GM12874 (cell line): ENCODE results near the gene NAALADL2.

ENCODE experiments used
- TF ChIP-seq, protein P1 (sequence below): IDR thresholded peaks from 2 replicates; pipeline ENCODE4 v1.5.1; 2011; ENCODE audit warnings: low read depth, mild to moderate bottlenecking, control low read depth, low read length, moderate library complexity; ENCODE audit not compliant: insufficient read depth

Gene NAALADL2

DNA sequence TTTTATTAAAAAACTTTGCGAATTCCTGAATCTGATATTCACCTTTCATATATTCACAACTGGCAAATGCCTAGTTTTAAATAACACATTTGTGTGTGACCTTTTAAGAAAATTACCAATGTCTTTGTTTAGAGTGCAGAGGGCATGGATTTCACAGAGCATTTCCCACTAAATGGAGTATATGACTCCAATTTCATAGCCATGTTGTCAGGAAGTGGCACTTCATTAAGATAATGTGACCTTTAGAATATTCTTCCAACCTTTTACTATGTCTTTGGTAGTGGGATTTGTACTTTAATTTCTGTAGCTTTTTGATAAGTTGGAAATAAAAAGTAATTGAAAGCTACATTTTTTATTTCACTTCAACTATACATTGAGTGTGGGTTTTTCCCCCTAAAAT is 188.7 kb downstream of the NAALADL2 start:
- TF ChIP-seq, protein P1, sequence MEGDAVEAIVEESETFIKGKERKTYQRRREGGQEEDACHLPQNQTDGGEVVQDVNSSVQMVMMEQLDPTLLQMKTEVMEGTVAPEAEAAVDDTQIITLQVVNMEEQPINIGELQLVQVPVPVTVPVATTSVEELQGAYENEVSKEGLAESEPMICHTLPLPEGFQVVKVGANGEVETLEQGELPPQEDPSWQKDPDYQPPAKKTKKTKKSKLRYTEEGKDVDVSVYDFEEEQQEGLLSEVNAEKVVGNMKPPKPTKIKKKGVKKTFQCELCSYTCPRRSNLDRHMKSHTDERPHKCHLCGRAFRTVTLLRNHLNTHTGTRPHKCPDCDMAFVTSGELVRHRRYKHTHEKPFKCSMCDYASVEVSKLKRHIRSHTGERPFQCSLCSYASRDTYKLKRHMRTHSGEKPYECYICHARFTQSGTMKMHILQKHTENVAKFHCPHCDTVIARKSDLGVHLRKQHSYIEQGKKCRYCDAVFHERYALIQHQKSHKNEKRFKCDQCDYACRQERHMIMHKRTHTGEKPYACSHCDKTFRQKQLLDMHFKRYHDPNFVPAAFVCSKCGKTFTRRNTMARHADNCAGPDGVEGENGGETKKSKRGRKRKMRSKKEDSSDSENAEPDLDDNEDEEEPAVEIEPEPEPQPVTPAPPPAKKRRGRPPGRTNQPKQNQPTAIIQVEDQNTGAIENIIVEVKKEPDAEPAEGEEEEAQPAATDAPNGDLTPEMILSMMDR: no peak

DNA sequence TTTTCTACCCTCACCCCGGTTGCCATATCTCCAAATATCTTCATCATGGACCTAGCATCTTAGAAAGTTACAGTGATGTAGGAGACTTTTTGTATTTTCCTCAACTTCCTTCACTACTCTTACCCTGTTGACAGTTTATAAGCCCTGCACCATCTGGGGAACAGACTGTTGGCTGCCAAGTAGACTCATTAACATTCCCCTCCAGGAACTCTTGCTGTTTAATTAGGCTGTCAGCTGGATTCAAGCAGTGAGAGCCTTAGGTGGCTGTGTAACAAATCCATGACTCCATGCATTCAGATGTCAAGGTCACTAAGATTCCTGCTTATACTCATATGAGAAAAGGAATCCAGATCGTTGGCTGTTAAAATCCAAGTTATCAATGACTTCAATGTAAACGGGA is 198.3 kb downstream of the NAALADL2 start:
- TF ChIP-seq, protein P1: no peak

DNA sequence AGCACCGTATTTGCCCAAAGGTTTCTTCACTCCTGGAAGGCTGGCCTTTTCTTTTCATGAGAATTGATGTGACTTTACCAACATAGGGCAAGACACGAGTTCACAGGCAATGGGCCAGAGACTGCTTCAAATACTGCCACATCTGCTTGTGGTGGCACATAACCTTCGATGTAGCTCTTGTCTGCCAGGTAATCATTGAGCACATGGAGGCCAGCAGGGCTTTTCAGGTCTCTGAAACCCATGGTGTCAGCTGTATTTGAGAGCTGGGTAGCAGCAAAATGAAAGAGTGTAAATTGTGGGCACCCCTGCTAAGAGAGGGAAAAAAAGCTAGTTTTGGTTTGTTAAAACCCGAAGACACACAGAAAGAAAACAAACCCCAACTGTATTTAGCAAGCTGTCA is 200.7 kb downstream of the NAALADL2 start:
- TF ChIP-seq, protein P1: no peak

DNA sequence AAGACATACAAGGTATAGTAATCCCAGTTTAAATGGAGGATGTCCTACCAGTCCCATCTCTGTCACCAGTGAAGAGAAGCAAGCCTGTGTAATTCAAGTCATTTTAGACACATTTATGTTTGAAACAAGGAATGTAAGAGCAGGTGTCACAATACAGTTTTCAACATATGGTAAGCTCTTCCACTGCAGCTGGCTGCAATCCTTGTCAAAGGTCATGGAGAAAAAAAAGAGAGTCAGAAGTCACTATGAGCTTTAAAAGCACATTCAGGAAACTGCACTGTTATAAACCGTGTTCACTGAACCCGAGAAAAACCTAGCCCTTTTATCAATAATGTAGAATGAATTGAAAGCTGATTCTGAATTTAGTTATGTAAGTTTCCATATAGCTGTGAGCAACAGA is 206.4 kb downstream of the NAALADL2 start:
- TF ChIP-seq, protein P1: no peak

DNA sequence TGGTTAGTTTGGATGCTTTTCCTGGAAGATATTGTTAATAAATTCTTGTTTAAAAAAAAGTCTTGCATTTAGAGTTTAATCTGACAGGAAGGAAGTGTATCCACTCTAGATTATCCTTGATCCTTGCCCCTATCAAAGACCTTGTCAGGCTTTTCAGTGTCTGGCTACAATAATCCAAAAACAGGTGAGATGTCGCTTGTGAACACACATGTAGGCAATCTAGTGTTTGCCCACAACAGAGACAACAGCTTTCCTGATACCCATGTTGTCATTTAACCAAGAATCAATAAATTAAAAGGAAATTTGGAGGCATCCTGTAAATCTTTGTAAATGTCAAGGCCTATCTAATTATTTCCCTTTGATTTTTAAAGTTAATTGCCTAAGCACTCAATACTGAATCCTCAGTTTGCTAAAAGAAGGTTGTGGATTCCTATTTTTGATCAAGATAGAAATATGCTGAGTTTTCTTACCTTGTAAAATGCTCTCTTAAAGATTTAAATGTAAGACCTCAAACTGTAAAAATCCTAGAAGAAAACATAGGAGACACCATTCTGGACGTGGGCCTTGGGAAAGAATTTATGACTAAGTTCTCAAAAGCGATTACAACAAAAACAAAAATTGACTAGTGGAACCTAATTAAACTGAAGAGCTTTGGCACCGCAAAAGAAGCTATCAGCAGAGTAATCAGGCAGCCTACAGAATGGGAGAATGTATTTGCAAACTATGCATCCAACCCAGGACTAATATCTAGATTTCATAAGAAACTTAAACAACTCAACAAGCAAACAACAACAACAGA is 207.7 kb downstream of the NAALADL2 start:
- TF ChIP-seq, protein P1: no peak

DNA sequence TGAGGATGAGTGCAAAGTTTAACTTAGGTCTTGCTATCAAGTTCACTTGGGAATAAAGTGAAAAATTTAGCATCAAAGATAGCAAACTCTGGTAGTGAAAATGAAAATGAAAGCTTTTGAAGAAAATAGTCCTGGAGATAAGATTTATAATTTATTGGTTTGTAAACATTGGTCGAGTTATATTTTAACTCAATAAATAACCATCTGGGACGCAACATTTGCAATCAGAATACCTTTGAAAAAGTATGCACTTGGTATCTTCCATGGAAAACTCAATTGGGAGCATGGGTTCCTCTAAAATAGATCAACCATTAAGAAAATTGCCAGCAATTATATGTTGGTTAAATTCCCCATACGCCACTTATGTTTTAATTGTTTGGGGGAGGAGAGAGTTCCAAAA is 209.5 kb downstream of the NAALADL2 start:
- TF ChIP-seq, protein P1: no peak

DNA sequence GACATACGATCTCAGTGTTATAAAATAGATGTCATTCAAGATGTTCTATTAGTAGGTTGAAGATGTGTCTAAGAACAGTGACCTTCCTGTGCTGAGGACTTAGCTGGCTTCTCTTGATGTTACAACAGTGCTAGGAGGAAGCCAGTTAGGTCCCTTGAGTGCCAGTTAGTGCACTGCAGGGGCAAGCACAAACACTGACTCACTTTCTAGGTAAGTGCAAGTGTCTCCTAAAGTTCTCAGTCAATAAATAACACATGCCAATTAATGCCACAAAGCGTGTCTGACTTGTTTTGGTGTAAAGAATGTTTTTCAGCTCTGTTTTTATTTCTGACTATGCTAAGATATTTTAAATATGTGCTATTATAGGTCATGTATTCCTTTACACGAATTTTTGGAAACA is 211.8 kb downstream of the NAALADL2 start:
- TF ChIP-seq, protein P1: no peak
